ENCODE data around the gene TMEM140.
A peak's percentile ranks its signal among the peaks of the same experiment; 100 is the strongest.
"Not testable (repeated sequence)": the region's sequence is repeated elsewhere in the genome, so short reads cannot be mapped to it uniquely, and the experiment has no call there.

Gene TMEM140

DNA sequence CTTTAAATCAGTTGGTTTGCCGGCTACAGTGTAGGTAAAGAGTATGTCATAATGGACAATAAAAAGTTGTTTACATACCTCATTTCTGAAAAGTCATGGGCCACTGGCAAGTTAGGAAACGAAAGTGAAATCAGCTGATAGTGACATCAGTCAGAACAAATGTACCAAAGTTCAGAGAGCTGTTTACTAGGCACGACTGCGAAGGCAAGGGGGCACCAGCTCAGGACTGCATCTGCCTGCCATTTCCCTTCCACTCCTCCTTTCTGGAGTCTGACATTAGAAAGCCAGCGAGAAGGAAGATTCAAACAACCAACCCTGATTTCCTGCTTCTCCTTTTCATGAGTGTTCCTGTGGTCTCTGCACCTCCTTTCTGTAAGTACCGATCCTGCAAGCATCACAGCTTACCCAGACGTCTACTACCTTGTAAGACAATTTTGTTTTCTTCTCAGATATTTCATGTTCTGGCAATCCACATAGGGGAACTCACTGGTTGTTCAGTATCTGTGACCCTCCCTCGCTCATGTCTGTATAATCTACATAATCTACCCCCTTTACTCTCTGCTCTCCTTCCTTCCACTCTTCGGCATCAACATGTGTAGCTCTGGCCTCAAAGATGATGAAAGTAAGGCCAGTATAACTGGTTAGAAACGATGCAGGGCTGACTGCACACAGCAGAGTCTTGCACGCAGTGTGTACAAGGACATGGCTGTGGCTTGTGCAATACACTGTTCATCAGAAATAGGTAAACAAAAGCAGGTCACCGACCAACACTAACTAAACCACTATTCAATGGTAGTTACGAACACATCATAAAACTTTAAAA lies at the start of gene TMEM140:
Gene TMEM140 (plus strand): TSS at position 174 of the 823 bp plus-strand sequence. CDS start 16,370 bp downstream, outside the sequence.
- peak; percentile 59 for DNase-seq

DNA sequence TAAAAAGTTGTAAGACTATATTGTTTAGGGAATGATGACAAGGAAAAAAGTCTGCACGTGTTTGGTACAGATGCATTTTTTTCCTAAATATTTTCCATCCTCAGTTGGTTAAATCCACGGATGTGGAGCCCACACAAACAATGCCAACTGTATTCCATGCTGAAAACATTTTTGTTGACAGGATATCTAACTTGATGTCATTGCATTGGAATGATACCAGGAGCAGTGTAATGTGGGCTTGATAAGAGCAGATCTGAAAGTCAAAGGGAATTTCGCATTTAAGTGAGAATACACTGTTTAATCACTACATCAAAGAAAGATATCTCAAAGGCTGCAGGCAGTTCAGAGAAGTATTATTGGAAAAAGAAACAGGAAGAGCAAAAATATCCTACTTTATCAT lies 49.5 kb upstream of the TMEM140 start:
- DNase-seq: no peak

DNA sequence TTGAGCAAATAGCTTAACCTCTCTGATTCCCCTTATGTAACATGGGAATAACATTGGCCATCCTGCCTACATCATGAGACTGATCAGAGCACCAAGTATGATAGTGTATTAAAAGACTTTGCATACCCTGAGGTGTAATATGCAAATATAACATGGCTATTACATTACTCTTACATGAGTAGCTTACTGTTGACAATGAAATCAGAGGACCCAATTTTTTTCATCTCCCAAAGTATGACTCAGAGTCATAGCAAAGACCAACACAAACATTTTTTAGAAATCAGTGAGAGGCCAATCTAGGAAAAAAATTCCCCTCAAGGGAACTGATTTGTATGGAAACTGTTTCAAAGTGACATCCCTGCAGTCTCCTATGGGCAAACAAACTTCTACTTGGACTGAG lies 47.0 kb upstream of the TMEM140 start:
- no peak for DNase-seq

DNA sequence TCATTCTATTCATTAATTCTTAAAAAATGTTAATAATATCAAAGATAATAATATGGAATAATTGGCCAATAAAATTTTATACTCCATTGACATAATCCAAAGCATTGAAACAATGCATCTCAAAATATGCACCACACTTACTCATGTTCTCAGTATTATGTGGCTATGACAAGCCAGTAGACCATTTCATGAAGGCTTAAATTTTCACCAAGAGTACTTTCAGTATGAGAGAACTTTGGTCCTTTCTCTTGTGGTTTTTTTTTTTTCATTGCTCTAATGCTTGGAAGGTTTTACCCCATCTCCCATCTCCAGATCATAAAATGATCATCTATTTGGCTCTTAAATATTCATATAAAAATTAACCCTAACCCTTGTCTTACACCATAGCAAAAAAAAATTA lies 45.5 kb upstream of the TMEM140 start:
- no peak for DNase-seq

DNA sequence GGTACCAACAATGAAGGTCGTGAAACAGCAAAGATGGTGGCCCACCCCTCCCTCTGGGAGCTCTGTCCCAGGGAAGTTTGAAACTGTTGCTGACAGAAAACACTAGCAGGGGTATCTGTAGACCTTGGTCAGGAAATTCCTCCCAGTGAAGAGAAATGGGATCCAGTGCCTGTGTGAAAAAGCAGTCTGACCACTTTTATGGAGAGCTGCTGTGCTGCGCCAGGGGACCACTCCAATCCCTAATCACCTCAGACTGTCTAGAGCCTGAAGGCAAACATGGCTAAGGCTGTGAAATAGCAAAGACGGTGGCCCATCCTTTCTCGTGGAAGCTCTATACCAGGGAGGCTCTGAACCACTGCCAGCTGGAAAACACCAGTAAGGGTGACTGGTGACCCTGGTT lies 38.3 kb upstream of the TMEM140 start:
- no peak for DNase-seq

DNA sequence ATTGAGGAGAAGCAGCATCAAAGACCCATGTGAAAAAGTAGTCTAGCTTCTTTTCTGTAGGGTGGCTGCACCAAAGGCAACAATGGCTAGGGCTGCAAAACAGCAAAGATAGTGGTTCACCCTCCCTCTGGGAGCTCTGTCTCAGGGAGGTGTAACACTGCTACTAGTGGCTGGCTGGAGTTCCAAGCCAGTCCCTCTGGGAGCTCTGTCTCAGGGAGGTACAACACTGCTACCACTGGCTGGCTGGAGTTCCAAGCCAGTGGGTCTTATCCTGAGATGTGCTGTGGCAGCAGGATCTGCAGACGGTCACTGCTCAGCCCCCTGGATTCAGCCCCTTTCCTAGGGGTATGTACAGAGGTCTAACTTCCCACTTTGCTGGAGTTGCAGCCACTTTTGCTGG lies 37.9 kb upstream of the TMEM140 start:
- DNase-seq: no peak

DNA sequence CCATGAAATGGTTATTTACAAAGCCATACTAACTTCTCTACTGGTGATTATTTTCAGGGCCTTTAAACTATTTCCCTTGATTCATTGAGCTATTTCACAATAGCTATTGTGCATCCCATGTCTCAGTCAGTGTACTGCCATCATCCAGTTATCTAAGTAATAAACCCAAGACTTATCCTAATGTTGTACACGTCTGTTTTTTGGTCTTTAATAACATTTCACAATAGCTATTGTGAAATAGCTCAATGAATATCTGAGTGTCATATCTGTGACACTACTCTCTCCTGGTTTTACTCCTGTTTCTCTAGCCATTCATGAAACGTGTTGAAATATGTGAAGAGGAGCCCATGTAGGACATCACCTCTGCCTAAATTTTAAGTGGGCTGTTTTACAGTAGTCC lies 36.5 kb upstream of the TMEM140 start:
- no peak for DNase-seq

DNA sequence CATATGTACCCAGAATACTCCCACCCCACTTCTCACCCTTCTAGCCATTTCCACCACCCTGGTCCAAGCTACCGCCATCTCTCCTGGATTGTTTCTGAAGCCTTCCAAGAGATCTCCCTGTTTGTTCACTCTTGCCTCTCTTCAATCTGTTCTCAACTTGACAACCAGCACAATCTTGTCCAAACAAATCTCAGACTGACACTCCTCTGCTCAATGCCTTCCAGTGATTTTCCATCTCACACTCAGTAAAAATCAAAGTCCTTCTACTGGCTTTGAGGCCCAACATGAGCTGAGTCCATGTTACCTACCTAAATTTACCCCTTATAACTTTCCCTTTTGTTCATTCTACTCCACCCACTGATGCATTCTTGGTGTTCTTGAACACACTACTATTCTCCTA lies 33.2 kb upstream of the TMEM140 start:
- DNase-seq: no peak

DNA sequence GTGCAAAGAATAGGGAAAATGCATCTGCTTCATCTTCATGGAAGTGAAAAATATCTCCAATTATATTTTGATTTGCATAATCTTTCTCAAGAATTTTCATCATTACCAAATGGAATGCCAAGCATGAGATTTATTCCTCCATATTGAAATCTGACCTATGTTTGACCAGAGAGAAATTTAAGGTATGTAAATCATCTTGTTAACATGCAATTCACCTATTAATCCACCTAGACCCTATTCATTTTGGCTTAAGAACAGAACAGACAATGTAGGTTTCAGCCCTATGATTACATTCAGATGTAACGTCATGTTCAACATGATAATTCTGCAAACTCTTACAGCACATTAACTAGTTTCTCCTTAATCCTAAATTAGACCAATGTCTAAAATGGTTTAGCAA lies 30.8 kb upstream of the TMEM140 start:
- DNase-seq: no peak

DNA sequence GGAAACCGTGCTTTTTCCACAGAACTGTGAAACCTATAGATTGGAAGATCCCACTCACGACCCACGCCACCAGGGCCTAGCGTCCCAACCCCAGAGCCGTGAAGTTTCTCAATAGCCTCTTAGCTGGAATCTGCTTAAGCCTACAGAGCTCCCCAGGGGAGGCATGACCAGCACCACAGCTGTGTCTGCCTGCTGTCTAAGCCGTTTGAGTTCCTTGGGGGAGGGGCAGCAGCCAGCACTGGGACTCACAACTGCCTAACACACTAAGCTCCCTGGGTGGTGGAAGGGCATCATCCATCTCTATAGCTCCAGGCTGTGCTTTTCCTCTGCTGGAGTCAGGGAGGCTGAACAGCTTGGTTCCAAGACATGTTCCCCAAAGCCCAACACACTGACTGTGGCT lies 26.0 kb upstream of the TMEM140 start:
- no peak for DNase-seq

DNA sequence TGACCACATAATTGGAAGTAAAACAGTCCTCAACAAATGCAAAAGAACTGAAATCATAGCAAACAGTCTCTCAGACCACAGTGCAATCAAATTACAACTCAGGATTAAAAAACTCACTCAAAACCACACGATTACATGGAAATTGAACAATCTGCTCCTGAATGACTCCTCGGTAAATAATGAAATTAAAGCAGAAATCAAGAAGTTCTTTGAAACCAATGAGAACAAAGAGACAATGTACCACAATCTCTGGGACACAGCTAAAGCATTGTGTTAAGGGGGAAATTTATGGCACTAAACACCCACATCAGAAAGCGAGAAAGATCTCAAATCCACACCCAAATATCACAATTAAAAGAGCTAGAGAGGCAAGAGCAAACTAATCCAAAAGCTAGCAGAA lies 23.2 kb upstream of the TMEM140 start:
- DNase-seq: not testable (repeated sequence)

DNA sequence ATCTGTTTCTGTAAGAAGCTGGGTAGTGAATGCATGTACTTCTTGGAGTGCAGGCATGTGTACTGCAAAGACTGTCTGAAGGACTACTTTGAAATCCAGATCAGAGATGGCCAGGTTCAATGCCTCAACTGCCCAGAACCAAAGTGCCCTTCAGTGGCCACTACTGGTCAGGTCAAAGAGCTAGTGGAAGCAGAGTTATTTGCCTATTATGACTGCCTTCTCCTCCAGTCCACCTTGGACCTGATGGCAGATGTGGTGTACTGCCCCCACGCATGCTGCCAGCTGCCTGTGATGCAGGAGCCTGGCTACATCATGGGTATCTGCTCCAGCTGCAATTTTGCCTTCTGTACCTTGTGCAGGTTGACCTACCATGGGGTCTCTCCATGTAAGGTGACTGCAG lies 18.9 kb upstream of the TMEM140 start:
- no peak for DNase-seq

DNA sequence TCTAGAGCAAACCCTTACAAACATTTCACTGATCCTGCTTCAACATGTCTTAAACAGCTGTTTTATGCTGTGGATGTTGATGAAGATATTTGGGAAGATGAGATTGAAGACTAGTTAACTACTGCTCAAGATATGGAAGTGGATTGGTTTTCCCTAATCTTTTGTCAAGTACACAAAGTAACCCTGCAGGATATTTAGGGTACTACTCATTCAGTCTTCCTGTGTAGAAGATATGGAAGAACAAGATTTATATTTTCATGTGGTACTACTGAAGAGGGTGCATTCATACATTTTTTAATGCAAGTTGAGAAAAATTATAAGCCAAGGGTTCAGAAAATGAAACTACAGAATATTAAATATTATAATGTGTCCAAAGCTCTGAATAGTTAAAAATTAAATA lies 18.3 kb upstream of the TMEM140 start:
- no peak for DNase-seq

DNA sequence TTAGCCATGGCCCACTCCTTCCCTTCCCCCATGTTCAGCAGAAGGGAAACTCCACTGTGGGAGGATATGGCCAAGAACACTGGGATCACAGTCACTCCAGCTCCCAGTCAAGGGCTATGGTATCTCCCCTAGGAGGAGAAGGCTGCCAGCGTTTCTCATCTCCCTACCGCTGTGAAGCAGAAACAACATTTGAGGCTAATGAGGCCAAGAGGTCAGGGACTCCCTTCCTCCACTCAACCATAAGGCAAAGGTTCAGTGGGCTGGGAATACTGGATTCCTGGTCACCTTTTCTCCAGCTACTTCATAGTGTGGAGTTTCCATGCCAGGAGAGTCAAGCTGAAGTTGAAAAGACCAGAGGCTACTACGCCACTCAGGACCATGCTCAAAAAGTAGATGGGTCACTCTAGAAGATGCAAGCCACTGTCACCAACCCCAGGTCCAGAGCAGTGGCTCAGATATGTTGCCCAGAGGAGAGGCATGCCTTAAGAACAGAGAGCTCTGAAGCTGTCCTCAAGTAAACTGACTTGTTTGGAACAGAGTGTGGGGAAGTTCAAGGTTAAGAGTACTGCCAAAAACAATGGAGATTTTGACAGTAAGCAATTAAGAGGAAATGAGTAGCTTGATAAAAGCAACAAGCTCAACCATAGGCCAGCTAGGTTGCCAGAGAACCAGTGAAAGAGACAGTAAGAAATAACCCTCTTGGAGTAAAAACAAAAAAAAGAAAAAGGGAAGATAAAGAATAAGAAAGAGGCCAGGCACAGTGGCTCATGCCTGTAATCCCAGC lies 3.8 kb upstream of the TMEM140 start:
- DNase-seq: peak; percentile 42

DNA sequence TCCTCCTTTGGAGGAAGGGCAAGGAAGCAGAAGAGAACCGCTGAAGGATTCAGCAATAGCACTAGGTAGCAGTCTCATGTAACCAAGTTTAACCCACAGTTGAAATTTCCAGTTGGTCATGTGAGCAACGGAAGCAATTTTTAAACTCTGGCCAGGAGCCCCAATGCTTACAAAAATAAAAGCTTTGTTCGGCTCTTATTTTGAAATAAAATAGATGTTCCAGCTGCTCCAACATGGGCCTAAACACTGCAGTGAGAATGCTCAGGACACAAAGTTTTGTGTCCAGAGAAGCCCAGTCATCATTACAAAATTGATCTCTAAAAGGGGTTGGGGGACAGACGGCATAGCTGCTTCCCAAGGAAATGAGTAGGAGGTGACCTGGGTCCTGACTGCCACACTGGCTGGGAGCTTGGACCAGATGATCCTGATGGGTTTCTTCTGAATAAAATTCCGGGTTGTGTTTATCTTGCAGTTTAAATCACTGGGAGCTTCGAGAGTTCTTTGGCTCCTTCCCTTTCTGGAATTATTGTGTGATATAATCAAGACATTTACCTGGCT lies 452 bp upstream of the TMEM140 start:
- no peak for DNase-seq

DNA sequence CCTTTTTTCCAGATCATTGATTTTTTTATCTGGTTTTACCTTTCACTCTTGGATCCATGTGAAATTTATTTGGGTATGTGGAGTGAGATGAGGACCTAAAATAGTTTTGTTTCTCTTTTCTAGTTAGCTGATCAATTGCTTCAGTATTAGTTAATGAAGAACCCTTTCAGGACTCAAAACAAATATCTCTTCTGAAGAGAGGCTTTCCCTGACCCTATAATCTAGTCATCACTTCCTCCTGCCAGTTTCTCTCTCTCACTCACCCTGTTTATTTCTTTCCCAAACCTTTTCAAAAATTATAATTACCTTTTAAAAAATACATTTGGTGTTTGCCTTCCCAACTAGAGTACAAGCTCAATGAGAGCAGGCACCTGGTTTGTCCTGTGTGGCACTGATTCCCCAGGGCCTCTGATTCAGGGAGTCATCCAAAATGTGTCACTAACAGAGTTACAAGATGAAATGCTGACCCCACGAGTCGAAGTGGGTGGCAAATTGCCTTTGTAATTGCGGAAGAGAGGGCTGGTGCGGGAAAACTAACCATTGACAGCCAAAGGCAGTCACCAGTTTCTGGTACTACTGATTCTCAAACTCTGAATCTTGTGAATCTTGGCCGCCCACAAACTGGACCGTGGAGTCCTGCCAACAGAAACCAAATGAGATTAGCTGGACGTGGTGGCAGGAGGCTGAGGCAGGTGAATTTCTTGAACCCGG lies 2.4 kb downstream of the TMEM140 start:
- DNase-seq: no peak

DNA sequence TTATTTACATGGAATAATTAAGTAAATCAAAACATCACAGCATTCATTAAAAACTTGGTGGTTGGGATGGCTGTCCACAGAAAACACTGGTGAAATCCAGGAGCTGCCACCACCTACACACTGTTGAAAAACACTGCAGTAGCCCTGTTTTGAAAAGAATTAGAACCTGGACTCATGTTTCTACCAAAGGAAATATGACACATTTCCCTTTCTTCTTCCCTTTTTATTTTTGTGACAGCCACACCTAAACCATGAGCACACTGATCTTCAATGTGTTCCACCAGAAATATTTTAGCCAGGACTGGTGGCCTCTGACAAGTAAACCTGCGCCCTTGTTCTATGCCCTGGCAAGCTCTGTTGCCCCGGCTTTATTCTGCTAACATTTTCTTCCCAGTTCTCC lies 3.3 kb downstream of the TMEM140 start:
- no peak for DNase-seq

DNA sequence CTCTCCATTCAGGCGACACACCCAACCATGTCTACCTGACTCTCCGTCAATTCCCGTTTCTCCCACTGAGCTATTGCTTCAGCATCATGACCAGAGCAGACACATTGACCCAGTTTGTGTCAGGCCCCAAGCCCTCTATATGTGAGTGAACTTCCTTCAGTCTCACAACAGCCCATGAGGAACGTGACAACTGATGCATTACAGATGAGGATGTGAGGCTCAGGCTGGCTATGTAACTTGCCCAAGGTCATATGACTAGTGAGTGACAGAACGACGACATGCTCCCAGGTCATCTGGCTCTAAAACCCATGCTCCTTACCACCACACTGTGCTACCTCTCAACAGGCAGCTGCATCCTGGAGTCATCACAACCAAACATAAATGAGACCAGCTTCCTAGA lies 3.7 kb downstream of the TMEM140 start:
- no peak for DNase-seq

DNA sequence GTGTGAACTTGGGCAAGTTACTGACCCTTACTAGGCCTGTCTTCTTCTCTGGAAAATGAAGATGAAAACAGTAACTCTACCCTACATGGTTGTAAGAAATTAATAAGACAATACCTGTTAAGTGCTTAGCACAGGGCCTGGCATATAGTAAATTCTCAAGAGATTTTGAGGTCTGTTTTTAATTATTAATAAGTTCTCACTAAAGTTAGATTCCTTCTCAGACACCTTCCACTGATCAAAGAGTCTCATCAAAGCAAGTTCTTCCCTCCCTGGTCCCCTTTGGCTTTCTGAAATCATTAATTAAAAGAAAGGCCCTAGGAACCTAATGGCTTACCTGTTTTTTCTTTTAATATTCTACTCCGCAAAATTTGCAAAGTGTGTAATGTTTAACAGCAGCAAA lies 4.6 kb downstream of the TMEM140 start:
- DNase-seq: peak; percentile 48

DNA sequence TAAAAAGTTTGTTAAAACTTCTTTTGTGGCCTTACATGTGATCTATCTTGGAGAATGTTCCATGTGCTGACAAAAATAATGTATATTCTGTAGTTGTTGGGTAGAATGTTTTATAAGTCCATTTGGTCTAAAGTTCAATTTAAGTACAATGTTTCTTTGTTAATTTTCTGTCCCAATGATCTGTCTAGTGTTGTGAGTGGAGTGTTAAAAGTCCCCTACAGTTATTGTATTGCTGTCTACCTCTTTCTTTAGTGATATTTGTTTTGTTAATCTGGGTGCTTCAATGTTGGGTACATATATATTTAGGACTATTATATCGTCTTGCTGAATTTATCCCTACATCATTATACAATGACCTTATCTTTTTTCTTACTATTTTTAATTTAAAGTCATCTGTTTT lies 6.9 kb downstream of the TMEM140 start:
- DNase-seq: no peak

DNA sequence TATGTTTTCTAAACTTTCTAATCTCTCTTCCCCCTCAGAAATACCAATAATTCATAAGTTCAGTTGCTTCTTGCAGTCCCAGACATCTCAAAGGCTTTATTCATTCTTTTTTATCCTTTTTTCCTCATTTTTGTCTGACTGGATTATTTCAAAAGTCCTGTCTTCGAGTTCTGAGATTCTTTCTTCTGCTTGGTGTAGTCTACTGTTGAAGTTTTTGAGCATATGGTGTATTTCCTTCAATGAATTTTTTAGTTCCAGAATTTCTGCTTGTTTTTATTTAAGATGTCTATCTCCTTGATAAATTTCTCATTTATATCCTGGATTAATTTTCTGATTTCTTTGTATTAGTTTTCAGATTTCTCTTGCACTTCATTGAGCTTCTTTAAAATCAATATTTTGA lies 8.4 kb downstream of the TMEM140 start:
- no peak for DNase-seq

DNA sequence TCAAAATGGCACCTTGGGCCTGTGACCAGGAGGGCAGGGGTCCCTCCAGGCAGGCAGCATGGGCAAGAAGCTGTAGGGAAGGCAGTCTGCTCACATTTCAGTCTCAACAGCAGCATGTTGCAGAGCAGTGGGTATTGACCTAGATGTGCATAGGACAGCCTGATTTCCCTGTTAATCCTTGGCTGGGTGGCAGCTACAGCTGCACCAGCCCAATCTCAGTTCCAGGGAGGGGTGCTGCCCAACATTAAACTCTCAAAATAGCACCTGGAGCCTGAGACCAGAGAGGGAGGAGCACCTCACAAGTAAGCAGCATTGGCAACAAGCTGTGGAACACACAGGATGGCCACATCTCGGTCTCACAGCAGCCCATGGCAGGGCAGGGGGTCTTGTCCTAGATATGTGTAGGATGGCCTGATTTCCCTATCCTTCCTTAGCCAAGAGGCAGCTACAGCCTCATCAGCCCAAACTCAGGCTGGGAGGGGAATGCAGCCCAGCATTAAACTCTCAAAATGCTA lies 10.3 kb downstream of the TMEM140 start:
- no peak for DNase-seq

DNA sequence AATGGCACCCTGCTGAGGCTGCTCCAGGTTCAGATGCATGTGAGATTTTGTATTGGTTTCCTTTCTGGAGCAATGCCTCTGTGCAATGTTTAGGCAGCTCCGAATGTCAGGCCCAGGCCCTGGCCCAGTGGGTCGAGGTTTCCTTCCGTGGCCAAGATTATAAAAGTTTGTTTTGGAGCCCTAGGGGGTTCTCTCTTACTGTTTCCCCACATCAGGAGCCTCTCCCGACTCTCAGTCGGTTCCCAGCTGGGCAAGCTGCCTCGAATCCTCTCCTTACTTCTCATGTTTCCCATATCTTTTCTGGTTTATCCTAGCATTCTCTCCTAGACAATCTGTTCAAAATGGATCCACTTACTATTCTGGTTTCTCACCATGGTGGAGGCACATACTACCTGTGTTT lies 11.0 kb downstream of the TMEM140 start:
- DNase-seq: no peak

All from kidney glomerular epithelial cell (primary cell).